GM19099 (cell line): ENCODE measurements around the gene GAB4.

ENCODE experiments used
- POLR2A ChIP-seq: IDR thresholded peaks from 3 replicates; pipeline ENCODE4 v1.6.1; 2011; ENCODE audit warnings: low read depth; ENCODE audit not compliant: insufficient read length; ENCODE audit errors: extremely low read depth

GAB4 gene

GRCh38 chr22:16975155-16975885 is 32.7 kb downstream of the GAB4 start:
- TF ChIP-seq POLR2A: no peak

GRCh38 chr22:16974298-16975084 is 33.5 kb downstream of the GAB4 start:
- TF ChIP-seq POLR2A: no peak

- no peak for TF ChIP-seq POLR2A
These were observed 34.3 kb downstream of the GAB4 start for GRCh38 chr22:16973591-16974297.

- no peak for TF ChIP-seq POLR2A
These were observed 35.7 kb downstream of the GAB4 start for GRCh38 chr22:16972311-16972710.

GRCh38 chr22:16970446-16970845 is 37.6 kb downstream of the GAB4 start:
- TF ChIP-seq POLR2A: no peak

- no peak for TF ChIP-seq POLR2A
These were observed 38.3 kb downstream of the GAB4 start for GRCh38 chr22:16969508-16970327.

- no peak for TF ChIP-seq POLR2A
These were observed 39.8 kb downstream of the GAB4 start for GRCh38 chr22:16968218-16968595.

GRCh38 chr22:16967453-16968217 is 40.4 kb downstream of the GAB4 start:
- no peak for TF ChIP-seq POLR2A

- no peak for TF ChIP-seq POLR2A
These were observed 41.8 kb downstream of the GAB4 start for GRCh38 chr22:16966251-16966650.

- no peak for TF ChIP-seq POLR2A
These were observed 42.5 kb downstream of the GAB4 start for GRCh38 chr22:16965560-16965959.

- no peak for TF ChIP-seq POLR2A
These were observed 42.9 kb downstream of the GAB4 start for GRCh38 chr22:16965083-16965482.

GRCh38 chr22:16964366-16964765 is 43.7 kb downstream of the GAB4 start:
- TF ChIP-seq POLR2A: no peak

- TF ChIP-seq POLR2A: no peak
These were observed 44.7 kb downstream of the GAB4 start for GRCh38 chr22:16963189-16963945.

GRCh38 chr22:16962501-16962900 is 45.5 kb downstream of the GAB4 start:
- TF ChIP-seq POLR2A: no peak
